ENCODE results near the gene LUC7L2. TPM values are rescaled to one million over a fixed set of nuclear protein-coding genes. Genes with fewer than 3 reads are reported as not detected.
"Not testable (repeated sequence)": the region's sequence is repeated elsewhere in the genome, so short reads cannot be mapped to it uniquely, and the experiment has no call there.

Gene LUC7L2
- polyA plus RNA-seq, 1 donor (not counting 4 experiments of a cell fraction or from before 2014, with no cell fraction given): 52.7 TPM

GRCh38 chr7:139423091-139423490 is 63.4 kb downstream of the LUC7L2 start:
- Histone ChIP-seq H3K27me3 (ENCODE audit: control insufficient read depth, extremely low read depth, insufficient read depth, low read length) (no peaks in the 10 kb centered on the region), H3K27ac (ENCODE audit: control insufficient read depth, insufficient read depth, low read length) (no peak overlapping the region), H3K4me3 (ENCODE audit: control insufficient read depth in 2 of 3, extremely low read depth in 1 of 3, insufficient read depth in 2 of 3, low read depth in 1 of 3, low read length in 3 of 3) (no peak overlapping the region), H3K9ac (ENCODE audit: control insufficient read depth, extremely low read depth, insufficient read depth, low read length) (no peak overlapping the region), H2AFZ (ENCODE audit: control insufficient read depth, low read length) (no peak overlapping the region), H3K9me3 (ENCODE audit: control insufficient read depth, low read depth, low read length) (no peaks in the 10 kb centered on the region), H4K20me1 (ENCODE audit: control insufficient read depth, extremely low read depth, insufficient read depth, low read length) (peaks cover 4% of the 10 kb centered on the region), H3K79me2 (ENCODE audit: control insufficient read depth, insufficient read depth, low read length) (no peaks in the 10 kb centered on the region), H3K4me1 (ENCODE audit: control insufficient read depth, extremely low read depth, insufficient read depth, low read length) (peaks cover 6% of the 10 kb centered on the region), H3K36me3 (ENCODE audit: control insufficient read depth in 2 of 2, extremely low read depth in 1 of 2, insufficient read depth in 2 of 2, low read length in 2 of 2) (peaks cover 3 to 11% of the 10 kb centered on the region in 2 experiments), H3K9me1 (ENCODE audit: control insufficient read depth, extremely low read depth, insufficient read depth, low read length) (no peaks in the 10 kb centered on the region), H3K4me2 (ENCODE audit: control insufficient read depth, extremely low read depth, insufficient read depth, low read depth, low read length) (no peak overlapping the region)
- dilution Hi-C loops (cut with MboI; ENCODE audit: extremely low pct_ligation_motif_present, low sequenced_read_pairs): no loop called here
- TF ChIP-seq, protein P1, sequence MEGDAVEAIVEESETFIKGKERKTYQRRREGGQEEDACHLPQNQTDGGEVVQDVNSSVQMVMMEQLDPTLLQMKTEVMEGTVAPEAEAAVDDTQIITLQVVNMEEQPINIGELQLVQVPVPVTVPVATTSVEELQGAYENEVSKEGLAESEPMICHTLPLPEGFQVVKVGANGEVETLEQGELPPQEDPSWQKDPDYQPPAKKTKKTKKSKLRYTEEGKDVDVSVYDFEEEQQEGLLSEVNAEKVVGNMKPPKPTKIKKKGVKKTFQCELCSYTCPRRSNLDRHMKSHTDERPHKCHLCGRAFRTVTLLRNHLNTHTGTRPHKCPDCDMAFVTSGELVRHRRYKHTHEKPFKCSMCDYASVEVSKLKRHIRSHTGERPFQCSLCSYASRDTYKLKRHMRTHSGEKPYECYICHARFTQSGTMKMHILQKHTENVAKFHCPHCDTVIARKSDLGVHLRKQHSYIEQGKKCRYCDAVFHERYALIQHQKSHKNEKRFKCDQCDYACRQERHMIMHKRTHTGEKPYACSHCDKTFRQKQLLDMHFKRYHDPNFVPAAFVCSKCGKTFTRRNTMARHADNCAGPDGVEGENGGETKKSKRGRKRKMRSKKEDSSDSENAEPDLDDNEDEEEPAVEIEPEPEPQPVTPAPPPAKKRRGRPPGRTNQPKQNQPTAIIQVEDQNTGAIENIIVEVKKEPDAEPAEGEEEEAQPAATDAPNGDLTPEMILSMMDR (optimal IDR thresholded peaks at IDR 0.05 in 1 of 3, IDR thresholded peaks at IDR 0.05 in 1 of 3, conservative IDR thresholded peaks at IDR 0.05 in 1 of 3; ENCODE audit: extremely low read depth in 1 of 3, insufficient read depth in 2 of 3, low read length in 3 of 3): no peak
- TF ChIP-seq EZH2 (IDR thresholded peaks at IDR 0.05; ENCODE audit: low read length): no peak
- DNase-seq (ENCODE audit: low read depth, low spot score): no peak
- no peak for FAIRE-seq

GRCh38 chr7:139424004-139424403 is 64.3 kb downstream of the LUC7L2 start:
- DNase-seq (ENCODE audit: low read depth, low spot score) (no peak), FAIRE-seq (no peak)
- Histone ChIP-seq H3K79me2 (ENCODE audit: control insufficient read depth, insufficient read depth, low read length) (no peaks in the 10 kb centered on the region), H3K9me3 (ENCODE audit: control insufficient read depth, low read depth, low read length) (no peaks in the 10 kb centered on the region), H3K4me2 (ENCODE audit: control insufficient read depth, extremely low read depth, insufficient read depth, low read depth, low read length) (no peak overlapping the region), H2AFZ (ENCODE audit: control insufficient read depth, low read length) (no peak overlapping the region), H3K27ac (ENCODE audit: control insufficient read depth, insufficient read depth, low read length) (no peak overlapping the region), H3K36me3 (ENCODE audit: control insufficient read depth in 2 of 2, extremely low read depth in 1 of 2, insufficient read depth in 2 of 2, low read length in 2 of 2) (peaks cover 3 to 8% of the 10 kb centered on the region in 2 experiments), H3K27me3 (ENCODE audit: control insufficient read depth, extremely low read depth, insufficient read depth, low read length) (no peaks in the 10 kb centered on the region), H3K4me3 (ENCODE audit: control insufficient read depth in 2 of 3, extremely low read depth in 1 of 3, insufficient read depth in 2 of 3, low read depth in 1 of 3, low read length in 3 of 3) (no peak overlapping the region), H4K20me1 (ENCODE audit: control insufficient read depth, extremely low read depth, insufficient read depth, low read length) (peaks cover 4% of the 10 kb centered on the region), H3K4me1 (ENCODE audit: control insufficient read depth, extremely low read depth, insufficient read depth, low read length) (peaks cover 6% of the 10 kb centered on the region), H3K9ac (ENCODE audit: control insufficient read depth, extremely low read depth, insufficient read depth, low read length) (no peak overlapping the region), H3K9me1 (ENCODE audit: control insufficient read depth, extremely low read depth, insufficient read depth, low read length) (no peaks in the 10 kb centered on the region)
- dilution Hi-C loops (cut with MboI; ENCODE audit: extremely low pct_ligation_motif_present, low sequenced_read_pairs): no loop called here
- TF ChIP-seq EZH2 (IDR thresholded peaks at IDR 0.05; ENCODE audit: low read length): no peak

GRCh38 chr7:139425701-139426100 is 66.0 kb downstream of the LUC7L2 start:
- H3K9me3 ChIP-seq (ENCODE audit: control insufficient read depth, low read depth, low read length); H4K20me1 ChIP-seq (ENCODE audit: control insufficient read depth, extremely low read depth, insufficient read depth, low read length); H3K9me1 ChIP-seq (ENCODE audit: control insufficient read depth, extremely low read depth, insufficient read depth, low read length); H3K9ac ChIP-seq (ENCODE audit: control insufficient read depth, extremely low read depth, insufficient read depth, low read length); DNase-seq (ENCODE audit: low read depth, low spot score); H3K79me2 ChIP-seq (ENCODE audit: control insufficient read depth, insufficient read depth, low read length); dilution Hi-C loops (cut with MboI; ENCODE audit: extremely low pct_ligation_motif_present, low sequenced_read_pairs); H3K4me3 ChIP-seq (ENCODE audit: control insufficient read depth in 2 of 3, extremely low read depth in 1 of 3, insufficient read depth in 2 of 3, low read depth in 1 of 3, low read length in 3 of 3); H3K4me2 ChIP-seq (ENCODE audit: control insufficient read depth, extremely low read depth, insufficient read depth, low read depth, low read length); H3K36me3 ChIP-seq (ENCODE audit: control insufficient read depth in 2 of 2, extremely low read depth in 1 of 2, insufficient read depth in 2 of 2, low read length in 2 of 2); H3K27ac ChIP-seq (ENCODE audit: control insufficient read depth, insufficient read depth, low read length); H2AFZ ChIP-seq (ENCODE audit: control insufficient read depth, low read length); FAIRE-seq; H3K27me3 ChIP-seq (ENCODE audit: control insufficient read depth, extremely low read depth, insufficient read depth, low read length): not testable (repeated sequence)
- peaks cover 12% of the 10 kb centered on the region for H3K4me1 ChIP-seq (ENCODE audit: control insufficient read depth, extremely low read depth, insufficient read depth, low read length)
